MCF 10A (cell line): ENCODE measurements around the gene TKFC. TPM values are rescaled to one million over a fixed set of nuclear protein-coding genes. Genes with fewer than 3 reads are reported as not detected.

Experiments
- BruUV-seq: library from RNA; stranded (reverse); fragments of 400-500 nt; replicated peaks from 2 replicates; lab custom pipeline; 2021; lab: Mats Ljungman, UMichigan
- CTCF ChIA-PET: fragments of 300-600 bp; sonication (Branson Sonifier 250); formaldehyde crosslinking; extraction: SDS; loops from one replicate; lab custom pipeline; 2021; ENCODE audit warnings: antibody characterized with exemption, inconsistent platforms; lab: Yijun Ruan, JAX
- POLR2A ChIA-PET: fragments of 300-600, 350-650 bp; sonication (Branson Sonifier 250); formaldehyde crosslinking; extraction: SDS; loops from one replicate; lab custom pipeline; 2020; ENCODE audit warnings: antibody characterized with exemption, inconsistent platforms; lab: Yijun Ruan, JAX
- DNase-seq: peaks from one replicate; pipeline ENCODE4 v3.0.0-alpha.2; 2018; ENCODE audit not compliant: unreplicated experiment
- H3K27ac Mint-ChIP-seq: one replicate; pipeline ENCODE4 v1.8.0; 2022; ENCODE audit warnings: mild to moderate bottlenecking, low read depth, mixed read lengths; ENCODE audit not compliant: unreplicated experiment
- H3K27me3 Mint-ChIP-seq: one replicate; pipeline ENCODE4 v1.8.0; 2022; ENCODE audit warnings: mixed read lengths; ENCODE audit not compliant: insufficient read depth, unreplicated experiment
- H3K36me3 Mint-ChIP-seq: one replicate; pipeline ENCODE4 v1.8.0; 2022; ENCODE audit warnings: mild to moderate bottlenecking, moderate library complexity, mixed read lengths; ENCODE audit not compliant: insufficient read depth, unreplicated experiment
- H3K4me1 Mint-ChIP-seq: one replicate; pipeline ENCODE4 v1.8.0; 2022; ENCODE audit warnings: mixed read lengths; ENCODE audit not compliant: insufficient read depth, unreplicated experiment
- H3K4me3 Mint-ChIP-seq: one replicate; pipeline ENCODE4 v1.8.0; 2022; ENCODE audit warnings: mild to moderate bottlenecking, moderate library complexity, mixed read lengths; ENCODE audit not compliant: unreplicated experiment
- H3K9me3 Mint-ChIP-seq: one replicate; pipeline ENCODE4 v1.8.0; 2022; ENCODE audit warnings: mixed read lengths; ENCODE audit not compliant: unreplicated experiment
- CTCF ChIP-seq: fragments of 200-600 bp; IDR thresholded peaks from one replicate; pipeline ENCODE4 v1.8.0; 2022; ENCODE audit warnings: antibody characterized with exemption, mild to moderate bottlenecking; ENCODE audit not compliant: unreplicated experiment
- intact Hi-C: fragments of 100-400 bp; cut with micrococcal nuclease; formaldehyde crosslinking; loops from 2 replicates; pipeline ENCODE4 v1.14.1; 2022
- total RNA-seq: library from RNA; stranded (reverse); gene quantifications from 2 replicates; pipeline ENCODE4 v1.2.3, GENCODE V29; 2022

TKFC gene
- total RNA-seq, 1 experiment from 2014 or later: 93.7 TPM

- BruUV-seq: no TSS peak
- no peaks in the 10 kb centered on the region for H3K27me3 Mint-ChIP-seq
- POLR2A ChIA-PET: interaction anchor here (6.7 kb wide), 1 partner anchor 11 kb away, joined by 72 read pairs; the partner anchor contains the start of genes CYB561A3 and TMEM138
- H3K27ac Mint-ChIP-seq: no peak overlapping the region
- TF ChIP-seq CTCF: no peak
- CTCF ChIA-PET: interaction anchor here (0.7 to 4.1 kb wide), 3 partner anchors 12 to 163 kb away, joined by 3 to 33 read pairs (median 4); no protein-coding TSS in a partner anchor
- no peaks in the 10 kb centered on the region for H3K4me1 Mint-ChIP-seq
- no peak for DNase-seq
- intact Hi-C loops: no loop called here
- H3K4me3 Mint-ChIP-seq: no peak overlapping the region
- no peaks in the 10 kb centered on the region for H3K9me3 Mint-ChIP-seq
- H3K36me3 Mint-ChIP-seq: peaks cover 58% of the 10 kb centered on the region
Observed at GRCh38 chr11:61350803-61351202, 17.8 kb downstream of the TKFC start.

GRCh38 chr11:61352038-61352437 is 19.0 kb downstream of the TKFC start:
- intact Hi-C loops: no loop called here
- Mint-ChIP-seq H3K4me3 (no peak overlapping the region), H3K4me1 (no peaks in the 10 kb centered on the region), H3K27ac (no peak overlapping the region), H3K36me3 (peaks cover 57% of the 10 kb centered on the region), H3K27me3 (no peaks in the 10 kb centered on the region), H3K9me3 (no peaks in the 10 kb centered on the region)
- no peak for DNase-seq
- ChIA-PET POLR2A (interaction anchor here (0.7 to 6.7 kb wide), 2 partner anchors 10 to 13 kb away, joined by 3 to 72 read pairs; partner anchors contain the start of genes CYB561A3 and TMEM138), CTCF (interaction anchor here (0.9 to 22.4 kb wide), 6 partner anchors 9 to 97 kb away, joined by 3 to 294 read pairs (median 7); partner anchors contain the start of gene CYB561A3)
- no peak for TF ChIP-seq CTCF
- no TSS peak for BruUV-seq

- Mint-ChIP-seq H3K27ac (no peak overlapping the region), H3K4me1 (no peaks in the 10 kb centered on the region), H3K36me3 (peaks cover 52% of the 10 kb centered on the region), H3K9me3 (no peaks in the 10 kb centered on the region), H3K4me3 (no peak overlapping the region), H3K27me3 (no peaks in the 10 kb centered on the region)
- no peak for DNase-seq
- TF ChIP-seq CTCF: no peak
- CTCF ChIA-PET: interaction anchor here (11.4 to 22.4 kb wide), 2 partner anchors 17 to 30 kb away, joined by 154 to 294 read pairs; partner anchors contain the start of genes DDB1 and TKFC
- intact Hi-C loops: no loop called here
- no TSS peak for BruUV-seq
- POLR2A ChIA-PET: interaction anchor here (1.0 to 2.8 kb wide), 3 partner anchors 8 to 16 kb away, joined by 4 to 9 read pairs (median 5); partner anchors contain the start of gene TMEM138
Observed at GRCh38 chr11:61353131-61354067, 20.4 kb downstream of the TKFC start.

- DNase-seq: no peak
- no peak for TF ChIP-seq CTCF
- ChIA-PET POLR2A (interaction anchor here (1.5 to 2.8 kb wide), 2 partner anchors 9 to 15 kb away, joined by 5 to 9 read pairs; partner anchors contain the start of gene TMEM138), CTCF (interaction anchor here (11.4 to 22.4 kb wide), 2 partner anchors 18 to 30 kb away, joined by 154 to 294 read pairs; partner anchors contain the start of genes DDB1 and TKFC)
- no peak overlapping the region for H3K27ac Mint-ChIP-seq
- intact Hi-C loops: no loop called here
- BruUV-seq: no TSS peak
- H3K27me3 Mint-ChIP-seq: no peaks in the 10 kb centered on the region
- peaks cover 46% of the 10 kb centered on the region for H3K36me3 Mint-ChIP-seq
- H3K4me1 Mint-ChIP-seq: no peaks in the 10 kb centered on the region
- H3K4me3 Mint-ChIP-seq: no peak overlapping the region
- H3K9me3 Mint-ChIP-seq: no peaks in the 10 kb centered on the region
Observed at GRCh38 chr11:61354208-61354607, 21.2 kb downstream of the TKFC start.
